GM12872 (cell line): ENCODE data around the gene ADAM22.

ENCODE experiments used
- TF ChIP-seq, protein P1 (sequence below): IDR thresholded peaks from 3 replicates; pipeline ENCODE4 v1.5.1; 2011; ENCODE audit warnings: low read depth, mild to moderate bottlenecking, low read length, moderate library complexity; ENCODE audit not compliant: insufficient read depth

The ADAM22 gene

DNA sequence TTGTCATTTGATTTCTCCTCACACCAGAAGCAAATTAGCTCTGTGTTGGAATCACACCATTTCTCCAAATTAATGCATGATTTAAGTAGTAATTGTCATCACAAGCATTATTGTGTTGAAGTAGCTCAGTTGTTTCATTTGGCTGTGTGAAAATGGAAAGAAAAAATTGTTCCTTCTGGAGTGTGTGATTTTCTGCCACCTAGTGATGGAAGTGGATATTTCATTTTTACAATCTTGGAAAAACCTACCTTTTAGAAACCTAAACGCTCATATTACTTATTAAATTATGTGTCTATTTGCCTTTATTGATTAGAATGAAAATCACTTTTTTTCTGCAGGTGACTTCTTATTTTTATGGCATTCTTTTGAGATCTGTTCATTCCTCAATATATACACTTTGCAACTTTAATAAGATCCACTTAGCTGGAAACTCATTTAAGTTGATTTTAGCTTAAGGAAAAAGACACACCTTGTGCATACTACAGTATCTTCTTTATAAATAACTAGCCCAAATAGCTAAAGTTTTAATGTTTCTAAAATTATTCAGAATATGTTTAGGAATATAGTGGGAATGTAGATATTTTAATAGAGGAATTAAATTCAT, 235.8 kb downstream of the ADAM22 start:
- TF ChIP-seq, protein P1, sequence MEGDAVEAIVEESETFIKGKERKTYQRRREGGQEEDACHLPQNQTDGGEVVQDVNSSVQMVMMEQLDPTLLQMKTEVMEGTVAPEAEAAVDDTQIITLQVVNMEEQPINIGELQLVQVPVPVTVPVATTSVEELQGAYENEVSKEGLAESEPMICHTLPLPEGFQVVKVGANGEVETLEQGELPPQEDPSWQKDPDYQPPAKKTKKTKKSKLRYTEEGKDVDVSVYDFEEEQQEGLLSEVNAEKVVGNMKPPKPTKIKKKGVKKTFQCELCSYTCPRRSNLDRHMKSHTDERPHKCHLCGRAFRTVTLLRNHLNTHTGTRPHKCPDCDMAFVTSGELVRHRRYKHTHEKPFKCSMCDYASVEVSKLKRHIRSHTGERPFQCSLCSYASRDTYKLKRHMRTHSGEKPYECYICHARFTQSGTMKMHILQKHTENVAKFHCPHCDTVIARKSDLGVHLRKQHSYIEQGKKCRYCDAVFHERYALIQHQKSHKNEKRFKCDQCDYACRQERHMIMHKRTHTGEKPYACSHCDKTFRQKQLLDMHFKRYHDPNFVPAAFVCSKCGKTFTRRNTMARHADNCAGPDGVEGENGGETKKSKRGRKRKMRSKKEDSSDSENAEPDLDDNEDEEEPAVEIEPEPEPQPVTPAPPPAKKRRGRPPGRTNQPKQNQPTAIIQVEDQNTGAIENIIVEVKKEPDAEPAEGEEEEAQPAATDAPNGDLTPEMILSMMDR, result peak; percentile 55

DNA sequence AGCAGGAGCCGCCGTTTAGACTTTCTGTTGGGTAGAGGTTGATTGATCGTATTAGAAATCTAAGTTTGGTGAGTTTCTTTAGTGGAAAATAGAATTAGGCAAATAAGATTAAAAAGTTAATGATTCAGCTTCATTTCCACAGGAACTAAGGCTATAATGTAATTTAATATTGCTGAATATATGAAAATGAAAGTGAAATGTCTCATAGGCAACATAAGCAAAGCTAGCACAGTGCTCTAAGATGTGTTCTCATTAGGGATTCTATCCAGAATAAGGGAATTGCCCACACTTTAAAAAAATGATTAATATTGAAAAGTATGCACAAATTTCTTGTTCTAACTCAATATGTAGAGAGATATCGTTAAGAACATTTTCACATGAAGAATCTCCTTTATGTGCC, 238.8 kb downstream of the ADAM22 start:
- TF ChIP-seq, protein P1, result no peak

DNA sequence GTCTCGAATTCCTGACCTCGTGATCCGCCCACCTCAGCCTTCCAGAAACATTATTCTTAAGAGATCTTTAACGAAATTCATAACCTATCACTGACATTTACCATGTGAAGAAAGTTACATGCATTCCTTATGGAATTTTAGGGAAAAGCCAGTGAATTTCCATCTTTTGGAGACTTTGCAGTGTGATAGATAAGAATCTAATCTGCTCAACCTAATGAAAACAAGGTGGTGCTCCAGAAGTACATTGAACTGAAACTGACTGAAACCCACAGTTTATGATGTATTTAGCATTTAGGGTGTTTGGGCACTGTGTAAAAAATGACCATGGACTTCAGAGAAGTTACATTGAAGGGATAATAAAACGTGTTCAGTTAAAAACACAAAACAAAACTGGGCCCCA, 242.1 kb downstream of the ADAM22 start:
- TF ChIP-seq, protein P1, result no peak

DNA sequence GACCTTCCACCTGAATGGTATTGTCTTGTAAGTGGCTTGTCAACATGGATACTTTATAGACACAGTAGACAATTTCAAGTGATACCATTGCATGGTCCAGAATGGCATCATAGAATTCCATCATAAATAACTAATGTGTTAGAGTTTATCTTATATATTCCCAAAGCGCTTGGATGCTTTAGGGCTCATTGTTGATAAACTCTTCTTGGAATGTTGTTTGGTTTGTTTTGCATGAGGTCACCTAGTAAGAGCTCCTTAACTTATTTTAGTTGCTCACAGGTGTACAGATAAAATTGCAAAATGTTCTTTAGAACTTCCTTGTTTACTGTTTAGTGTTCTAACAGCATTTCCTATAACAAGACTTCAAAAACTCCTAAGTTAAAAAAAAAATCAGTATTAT, 249.0 kb downstream of the ADAM22 start:
- TF ChIP-seq, protein P1, result no peak

DNA sequence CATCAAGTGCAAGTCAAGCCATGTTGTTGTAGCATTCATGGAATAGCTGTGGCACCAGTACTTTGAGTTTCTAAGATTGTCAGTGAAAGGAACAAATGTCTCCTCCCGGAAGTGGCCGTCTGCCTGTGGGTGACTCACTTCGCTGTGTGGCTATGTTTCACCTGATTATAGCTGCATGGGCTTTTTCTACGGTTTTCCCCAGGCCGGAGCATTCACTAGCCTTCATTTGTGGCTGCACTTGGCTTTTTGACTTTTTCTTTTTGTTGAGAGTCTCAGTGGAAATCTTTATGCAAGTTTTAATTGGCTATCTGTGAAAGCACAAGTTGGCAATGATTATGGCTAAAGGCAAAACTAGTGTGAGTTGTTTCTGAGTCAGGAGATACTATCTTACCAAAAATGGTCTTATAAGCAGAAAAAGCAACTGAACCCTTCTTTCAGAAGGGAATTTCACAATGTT, 250.8 kb downstream of the ADAM22 start:
- TF ChIP-seq, protein P1, result no peak

DNA sequence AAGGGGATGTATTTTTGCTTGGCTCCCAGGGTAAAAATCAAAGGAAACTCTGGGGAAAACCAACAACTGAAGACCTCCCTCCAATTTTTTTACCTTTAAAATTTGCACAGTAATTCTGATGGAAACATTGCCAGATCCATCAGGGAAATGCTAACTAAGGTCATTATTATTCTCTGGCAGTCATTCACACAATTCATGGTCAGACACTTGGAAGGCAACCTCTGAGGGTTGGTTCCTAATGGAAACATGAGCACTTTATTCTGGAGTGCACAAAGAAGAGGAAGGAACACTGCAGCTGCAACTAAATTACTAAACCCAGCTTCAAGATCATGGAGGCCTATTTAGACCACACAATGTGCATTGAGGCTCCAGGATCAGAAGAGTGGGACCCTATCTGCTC, 251.6 kb downstream of the ADAM22 start:
- TF ChIP-seq, protein P1, result no peak

DNA sequence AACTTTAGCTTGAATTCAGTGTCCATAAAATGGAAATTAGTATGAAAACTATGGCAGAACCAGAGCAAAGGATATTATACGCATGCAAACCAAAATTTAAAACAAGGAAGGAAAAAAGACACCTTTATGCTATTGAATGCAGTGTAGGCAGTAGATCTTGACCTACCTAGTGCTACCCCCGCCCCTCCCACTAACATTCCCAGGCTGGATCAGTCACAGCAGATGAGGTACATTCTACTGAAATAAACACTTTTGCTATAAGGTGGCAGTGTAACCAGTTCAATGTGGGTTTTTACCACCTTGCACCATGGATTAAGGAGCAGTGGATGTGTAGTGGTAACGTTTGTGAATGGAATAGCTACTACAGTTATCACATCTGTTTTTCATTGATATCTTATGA, 257.9 kb downstream of the ADAM22 start:
- TF ChIP-seq, protein P1, result no peak
